ENCODE measurements around the gene GPD1L. TPM values are rescaled to one million over a fixed set of nuclear protein-coding genes. Genes with fewer than 3 reads are reported as not detected.

GPD1L gene
- total and polyA plus RNA-seq, 2 of the 13 experiments (the other 11 are each of a cell fraction or from before 2014, with no cell fraction given) = 4.9 to 13.7 TPM

GRCh38 chr3:32177702-32178198 lies 71.3 kb downstream of the GPD1L start (continued):
- no peak for TF ChIP-seq CHD2 (IDR thresholded peaks at IDR 0.05; ENCODE audit: low read depth, low read length)
- no peak for TF ChIP-seq ZNF747 (CRISPR knock-in tag; IDR thresholded peaks at IDR 0.05; ENCODE audit: borderline replicate concordance)
- TF ChIP-seq NR1H2 (CRISPR knock-in tag; IDR thresholded peaks at IDR 0.05; ENCODE audit: borderline replicate concordance, low read depth) = no peak; the same call in 1 of the 2 replicates
- no peak for TF ChIP-seq TERF1 (CRISPR knock-in tag; IDR thresholded peaks at IDR 0.05)
- TF ChIP-seq CAMTA2 (CRISPR knock-in tag; IDR thresholded peaks at IDR 0.05; ENCODE audit: borderline replicate concordance) = no peak
- peak; percentile 47; the same call in 1 of the 2 replicates for TF ChIP-seq KAT8 (CRISPR knock-in tag; IDR thresholded peaks at IDR 0.05)
- TF ChIP-seq ZNF331 (CRISPR knock-in tag; IDR thresholded peaks at IDR 0.05) = peak; percentile 72; the same call in 1 of the 2 replicates
- TF ChIP-seq EED (CRISPR knock-in tag; IDR thresholded peaks at IDR 0.05) = no peak
- TF ChIP-seq ZKSCAN5 (CRISPR knock-in tag; IDR thresholded peaks at IDR 0.05) = no peak
- TF ChIP-seq ARID3A (IDR thresholded peaks at IDR 0.05; ENCODE audit: low read depth, low read length) = peak; percentile 68
- TF ChIP-seq DBP (CRISPR knock-in tag; IDR thresholded peaks at IDR 0.05; ENCODE audit: not compliant biosample characterization) = no peak
- TF ChIP-seq E2F1 (CRISPR knock-in tag; IDR thresholded peaks at IDR 0.05) = no peak
- no peak for TF ChIP-seq ZNF563 (CRISPR knock-in tag; IDR thresholded peaks at IDR 0.05)
- TF ChIP-seq ZXDC (CRISPR knock-in tag; IDR thresholded peaks at IDR 0.05) = no peak
- TF ChIP-seq ZNF33A (CRISPR knock-in tag; IDR thresholded peaks at IDR 0.05; ENCODE audit: borderline replicate concordance) = no peak
- 0 out of 2 replicates have a peak, but pooled peaks have one; percentile 9 for TF ChIP-seq CREB1 (IDR thresholded peaks at IDR 0.05)
- TF ChIP-seq CREB1 (CRISPR knock-in tag; IDR thresholded peaks at IDR 0.05) = no peak
- TF ChIP-seq ZNF256 (CRISPR knock-in tag; conservative IDR thresholded peaks at IDR 0.05) = no peak
- TF ChIP-seq ZNF709 (CRISPR knock-in tag; IDR thresholded peaks at IDR 0.05) = no peak
- 0 out of 2 replicates have a peak, but pooled peaks have one; percentile 33 for TF ChIP-seq ZNF784 (CRISPR knock-in tag; IDR thresholded peaks at IDR 0.05; ENCODE audit: borderline replicate concordance)
- TF ChIP-seq EZH2 (conservative IDR thresholded peaks at IDR 0.05; ENCODE audit: low read depth, low read length) = no peak
- no peak for TF ChIP-seq U2AF2 (IDR thresholded peaks at IDR 0.05; ENCODE audit: low read depth, low read length)
